CD4-positive, alpha-beta T cell treated with Interleukin-12 subunit alpha and Interleukin-12 subunit beta, for 1 hour (primary cell): ENCODE measurements around the gene CSMD2.

ENCODE experiments used
- DNase-seq: peaks from one replicate; pipeline ENCODE4 v3.0.0-alpha.2; 2020

CSMD2 gene

GRCh38 chr1:33895976-33896375, 269.1 kb downstream of the CSMD2 start:
- no peak for DNase-seq

GRCh38 chr1:33895396-33895795, 269.6 kb downstream of the CSMD2 start:
- DNase-seq: no peak

GRCh38 chr1:33893147-33893830, 271.7 kb downstream of the CSMD2 start:
- no peak for DNase-seq

- no peak for DNase-seq
Measured at GRCh38 chr1:33886496-33886895, 278.5 kb downstream of the CSMD2 start.

GRCh38 chr1:33880305-33880704, 284.7 kb downstream of the CSMD2 start:
- no peak for DNase-seq

GRCh38 chr1:33878392-33878791, 286.6 kb downstream of the CSMD2 start:
- DNase-seq: no peak

- DNase-seq: no peak
Measured at GRCh38 chr1:33876970-33877650, 287.9 kb downstream of the CSMD2 start.

- no peak for DNase-seq
Measured at GRCh38 chr1:33875862-33876261, 289.2 kb downstream of the CSMD2 start.

GRCh38 chr1:33874636-33875035, 290.4 kb downstream of the CSMD2 start:
- no peak for DNase-seq

GRCh38 chr1:33872683-33873082, 292.3 kb downstream of the CSMD2 start:
- DNase-seq: no peak

GRCh38 chr1:33872275-33872674, 292.8 kb downstream of the CSMD2 start:
- no peak for DNase-seq

- DNase-seq: no peak
Measured at GRCh38 chr1:33867684-33868083, 297.3 kb downstream of the CSMD2 start.

- DNase-seq: no peak
Measured at GRCh38 chr1:33866281-33866680, 298.7 kb downstream of the CSMD2 start.

GRCh38 chr1:33864460-33865389, 300.3 kb downstream of the CSMD2 start:
- DNase-seq: no peak

GRCh38 chr1:33863779-33864178, 301.3 kb downstream of the CSMD2 start, which contains the start of gene HMGB4:
Gene HMGB4 (plus strand): TSS chr1:33864079. CDS start chr1:33864192, 113 bp downstream.
- no peak for DNase-seq

GRCh38 chr1:33860671-33861070, 304.4 kb downstream of the CSMD2 start:
- DNase-seq: no peak

GRCh38 chr1:33854091-33854490, 310.9 kb downstream of the CSMD2 start:
- no peak for DNase-seq

GRCh38 chr1:33853431-33853830, 311.6 kb downstream of the CSMD2 start:
- DNase-seq: no peak

- no peak for DNase-seq
Measured at GRCh38 chr1:33852711-33853110, 312.3 kb downstream of the CSMD2 start.

- no peak for DNase-seq
Measured at GRCh38 chr1:33850481-33850880, 314.5 kb downstream of the CSMD2 start.

GRCh38 chr1:33849211-33849610, 315.8 kb downstream of the CSMD2 start:
- DNase-seq: no peak

GRCh38 chr1:33848205-33848937, 316.7 kb downstream of the CSMD2 start:
- no peak for DNase-seq

GRCh38 chr1:33846861-33847260, 318.2 kb downstream of the CSMD2 start:
- DNase-seq: no peak
